GM18505 (cell line): ENCODE measurements around the gene DENND1A.

Experiments used
- ATAC-seq: cut with Tn5 transposase; IDR thresholded peaks from one replicate; pipeline ENCODE4 v1.9.1; 2021; ENCODE audit not compliant: unreplicated experiment
- POLR2A ChIP-seq: IDR thresholded peaks from 4 replicates; pipeline ENCODE4 v1.6.1; 2011; ENCODE audit warnings: borderline replicate concordance; ENCODE audit not compliant: insufficient read depth, insufficient read length; ENCODE audit errors: extremely low read depth

The DENND1A gene

GRCh38 chr9:123631862-123632261 is 298.1 kb downstream of the DENND1A start:
- TF ChIP-seq POLR2A: no peak
- ATAC-seq: no peak

- no peak for ATAC-seq
Observed at GRCh38 chr9:123630233-123630632, 299.7 kb downstream of the DENND1A start.

DNA sequence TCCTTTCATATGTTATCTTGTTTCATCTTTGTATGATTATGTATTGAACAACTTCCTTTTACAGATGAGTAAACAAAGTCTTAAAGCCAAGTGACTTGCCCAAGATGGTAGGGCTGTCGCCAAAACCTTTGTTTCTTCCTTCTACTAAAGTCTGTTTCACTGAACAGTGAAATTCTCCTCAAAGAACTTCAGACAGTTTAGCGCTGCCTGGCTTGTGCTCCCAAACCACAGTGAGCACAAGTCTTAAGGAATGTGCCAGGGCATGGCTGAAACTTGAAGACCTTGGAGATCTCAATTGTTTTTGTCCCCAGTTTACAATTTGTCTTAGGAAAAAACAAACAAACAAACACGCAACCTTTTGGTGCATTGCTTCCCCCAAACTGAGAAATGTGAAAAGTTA is 300.4 kb downstream of the DENND1A start:
- no peak for TF ChIP-seq POLR2A
- no peak for ATAC-seq

More at GRCh38 chr9:123630233-123630632, 299.7 kb downstream of the DENND1A start:
- no peak for TF ChIP-seq POLR2A

DNA sequence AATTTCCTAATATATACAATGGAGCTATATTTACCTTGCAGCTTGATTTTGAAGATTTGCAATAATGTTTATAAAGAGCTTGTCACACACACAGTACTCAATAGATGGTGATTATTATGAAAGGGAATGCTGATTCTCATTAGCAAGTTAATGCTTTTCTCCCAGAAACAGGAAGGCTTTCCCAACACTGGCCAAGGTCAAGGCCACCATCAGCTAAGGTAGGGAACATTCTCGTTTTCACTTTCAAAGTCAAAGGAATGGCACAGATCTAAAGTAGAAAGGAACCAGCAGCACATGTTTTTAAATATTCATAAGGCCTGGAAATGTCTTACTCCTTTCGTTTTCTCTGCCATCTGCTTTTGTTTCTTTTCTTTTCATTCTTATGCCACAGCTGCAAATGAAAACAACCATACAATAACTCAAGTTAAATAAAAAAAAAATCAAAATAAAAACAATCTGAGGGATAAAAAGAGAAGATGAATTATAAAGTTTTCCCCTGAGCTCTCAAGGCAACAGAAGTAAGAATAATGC is 307.1 kb downstream of the DENND1A start:
- no peak for ATAC-seq
- TF ChIP-seq POLR2A: no peak

DNA sequence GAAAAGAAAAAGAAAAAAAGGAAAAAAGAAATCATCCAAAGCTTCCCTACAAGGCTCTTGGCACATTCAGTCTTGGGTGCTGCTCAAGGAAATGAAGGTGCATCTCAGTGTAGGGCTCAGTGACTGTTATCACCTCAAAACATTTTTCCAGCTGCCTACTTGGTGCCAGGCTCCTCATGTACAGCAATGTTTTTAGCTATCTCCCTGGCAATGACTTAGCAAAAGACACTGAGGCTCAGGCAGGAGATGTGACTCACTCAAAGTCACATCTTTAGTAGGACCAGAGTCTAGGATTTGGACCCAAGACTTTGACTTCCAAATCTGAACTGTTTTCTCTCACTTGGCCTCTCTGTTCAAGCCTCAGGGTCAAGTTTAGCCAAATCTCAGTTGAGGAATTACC is 309.7 kb downstream of the DENND1A start:
- no peak for ATAC-seq
- TF ChIP-seq POLR2A: no peak

DNA sequence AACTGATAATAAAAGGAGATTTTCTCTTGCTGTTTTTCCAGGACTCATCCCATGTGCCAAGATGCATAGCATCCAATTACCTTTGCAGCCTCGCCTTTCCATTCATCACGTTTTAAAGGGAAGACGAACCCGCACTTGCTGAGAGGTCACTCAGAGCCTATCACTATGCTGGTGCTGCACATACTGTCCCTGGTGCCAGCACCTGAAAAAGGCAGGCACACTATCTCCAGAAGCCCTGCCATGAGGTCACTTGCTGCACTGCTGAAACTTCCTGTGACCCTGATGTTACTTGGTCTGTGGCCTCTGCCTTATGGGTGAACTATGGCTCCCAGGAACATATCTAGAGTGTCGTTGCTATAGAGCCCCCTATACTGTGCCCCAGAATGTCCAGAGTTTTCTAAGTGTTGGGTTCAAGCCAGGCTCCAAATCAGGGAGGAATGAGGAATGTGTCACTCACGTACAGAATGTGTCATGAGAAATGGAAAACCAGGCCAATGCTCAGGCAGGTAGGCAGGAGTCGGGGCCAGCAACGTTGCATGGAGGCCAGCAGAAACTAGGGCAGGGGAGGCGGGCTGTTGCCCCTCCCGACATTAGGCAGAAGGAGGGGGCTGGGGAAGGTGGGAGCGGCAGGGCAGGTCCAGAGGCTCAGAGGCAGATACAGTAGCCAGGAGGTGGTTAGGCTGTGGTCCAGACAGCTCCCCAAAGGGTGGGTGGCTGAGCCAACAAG is 311.8 kb downstream of the DENND1A start:
- no peak for TF ChIP-seq POLR2A

GRCh38 chr9:123617286-123617685 is 312.6 kb downstream of the DENND1A start:
- ATAC-seq: no peak
- no peak for TF ChIP-seq POLR2A

More for the DNA sequence above, 311.8 kb downstream of the DENND1A start:
- no peak for ATAC-seq

DNA sequence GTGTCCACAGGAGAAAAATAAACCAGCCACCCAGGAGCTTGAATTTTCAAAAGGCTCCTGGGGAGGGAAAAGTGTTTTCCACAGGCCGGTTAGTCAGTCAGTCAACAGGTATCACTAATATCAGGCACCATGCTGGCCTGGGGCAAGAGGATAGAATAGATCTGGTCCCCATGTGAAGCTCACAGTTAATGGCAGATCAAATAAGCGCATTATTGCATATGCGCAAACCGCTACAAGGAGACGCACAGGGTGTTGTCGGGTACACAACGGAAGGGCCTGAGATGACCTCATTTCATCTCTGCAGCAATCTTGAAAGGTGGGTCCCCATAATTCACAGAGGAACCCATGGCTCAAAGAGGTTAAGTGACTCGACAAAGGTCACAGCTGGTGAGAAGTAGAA is 313.2 kb downstream of the DENND1A start:
- TF ChIP-seq POLR2A: no peak
- no peak for ATAC-seq

DNA sequence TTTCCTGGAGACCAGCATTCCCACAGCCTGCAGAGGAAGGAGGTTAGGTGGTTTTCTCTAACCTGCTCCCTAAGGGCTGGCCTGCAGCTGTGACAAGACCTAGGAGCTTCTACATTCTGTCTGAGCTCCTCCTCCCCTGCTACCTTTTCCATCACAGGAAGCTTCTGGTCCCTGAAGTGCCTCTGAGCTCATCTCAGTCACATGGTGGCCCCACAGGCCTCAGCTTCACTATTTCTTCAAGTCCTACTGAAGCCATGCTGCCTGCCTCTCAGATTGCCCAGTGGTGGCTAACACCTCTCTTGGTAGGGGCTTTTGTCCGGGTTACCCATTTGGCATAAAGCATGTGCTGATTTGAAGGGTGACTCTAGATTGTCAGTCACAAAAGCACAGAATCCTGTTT is 314.5 kb downstream of the DENND1A start:
- no peak for TF ChIP-seq POLR2A
- no peak for ATAC-seq

GRCh38 chr9:123614306-123615263 is 315.3 kb downstream of the DENND1A start:
- TF ChIP-seq POLR2A: no peak

GRCh38 chr9:123611226-123611625 is 318.7 kb downstream of the DENND1A start:
- no peak for TF ChIP-seq POLR2A
- ATAC-seq: no peak

More at GRCh38 chr9:123614306-123615263, 315.3 kb downstream of the DENND1A start:
- ATAC-seq: no peak

DNA sequence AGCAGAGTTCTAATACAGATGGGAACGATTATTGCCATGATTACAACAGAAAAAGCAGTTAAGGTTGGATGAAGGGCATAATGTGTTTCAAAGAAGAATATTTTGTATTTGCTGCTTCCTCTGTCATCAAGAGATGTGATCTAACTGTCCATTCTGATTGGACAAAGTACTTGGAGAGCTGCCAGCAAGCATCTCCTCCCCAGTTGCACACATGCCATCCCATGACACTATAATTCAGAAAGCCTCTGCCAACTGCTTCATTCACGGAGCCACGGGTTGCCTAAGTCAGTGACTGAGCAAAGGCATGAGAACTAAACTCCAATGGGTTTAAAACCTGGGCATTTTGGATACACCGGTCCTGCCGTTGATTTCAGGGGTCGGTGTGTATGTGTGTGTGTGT is 320.1 kb downstream of the DENND1A start:
- no peak for ATAC-seq
- no peak for TF ChIP-seq POLR2A

GRCh38 chr9:123608104-123608503 is 321.8 kb downstream of the DENND1A start:
- TF ChIP-seq POLR2A: no peak
- ATAC-seq: peak; percentile 86
